HG03175 (cell line): ENCODE results near the gene WSCD2.

Source experiments
- ATAC-seq: cut with Tn5 transposase; IDR thresholded peaks from one replicate; pipeline ENCODE4 v1.9.1; 2021; ENCODE audit warnings: mild to moderate bottlenecking, moderate library complexity; ENCODE audit not compliant: unreplicated experiment

WSCD2 gene

GRCh38 chr12:108126990-108127501, 2.0 kb upstream of the WSCD2 start:
- no peak for ATAC-seq

GRCh38 chr12:108127654-108128053, 1.4 kb upstream of the WSCD2 start:
- no peak for ATAC-seq

DNA sequence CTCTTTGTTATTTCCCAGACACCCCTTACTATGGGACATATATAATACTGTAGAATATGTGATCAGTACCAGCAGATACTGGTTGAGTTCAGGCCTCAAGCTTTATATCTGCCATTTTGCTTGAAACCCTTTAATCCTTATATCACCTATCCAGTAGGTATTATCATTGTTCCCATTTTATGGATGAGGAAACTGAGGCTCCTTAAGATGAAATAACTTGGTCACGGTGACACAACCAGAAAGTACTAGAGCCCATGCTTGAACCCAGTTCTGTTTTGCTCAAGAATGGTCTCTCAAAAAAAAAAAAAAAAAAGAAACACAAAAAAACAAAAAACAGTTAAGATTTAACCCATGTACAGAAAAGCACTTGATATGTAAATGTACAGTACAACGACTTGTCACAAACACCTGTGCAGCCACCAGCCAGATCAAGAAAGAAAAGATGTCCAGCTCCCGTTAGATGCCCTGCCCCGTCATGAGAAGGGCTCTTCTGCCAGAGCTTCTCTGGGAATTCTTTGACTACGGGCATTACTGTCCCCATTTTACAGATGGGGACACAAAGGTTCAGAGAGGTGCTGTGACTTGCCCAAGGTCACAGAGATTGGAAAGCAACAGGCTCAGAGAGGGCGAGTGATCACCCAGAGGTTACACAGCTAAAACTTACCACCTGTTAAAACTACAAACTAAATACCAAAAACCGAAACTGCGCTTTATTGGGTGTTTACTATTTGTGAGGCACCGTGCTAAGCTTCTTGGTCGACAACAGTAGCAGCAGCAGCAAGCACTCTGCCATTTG, 669 bp upstream of the WSCD2 start:
- no peak for ATAC-seq

DNA sequence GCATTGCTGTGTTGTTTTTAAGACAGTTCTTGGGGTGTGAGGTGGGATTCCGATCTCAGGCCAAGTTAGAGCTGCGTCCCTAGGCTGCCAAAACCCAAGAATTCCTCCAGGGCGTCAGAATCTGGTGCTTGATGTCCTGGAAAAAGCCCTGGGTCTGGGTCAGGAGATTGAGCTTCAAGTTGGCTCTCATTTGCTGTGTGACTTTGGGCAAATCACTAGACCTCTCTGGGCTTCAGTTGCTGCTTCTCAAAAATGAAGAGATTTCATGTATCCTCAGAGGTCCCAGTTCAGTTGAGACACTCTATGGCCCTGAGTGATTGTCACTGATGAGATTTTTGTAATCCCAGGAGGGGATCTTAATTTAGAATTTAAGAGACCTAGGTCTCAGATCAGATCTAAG, 1.9 kb downstream of the WSCD2 start:
- no peak for ATAC-seq

DNA sequence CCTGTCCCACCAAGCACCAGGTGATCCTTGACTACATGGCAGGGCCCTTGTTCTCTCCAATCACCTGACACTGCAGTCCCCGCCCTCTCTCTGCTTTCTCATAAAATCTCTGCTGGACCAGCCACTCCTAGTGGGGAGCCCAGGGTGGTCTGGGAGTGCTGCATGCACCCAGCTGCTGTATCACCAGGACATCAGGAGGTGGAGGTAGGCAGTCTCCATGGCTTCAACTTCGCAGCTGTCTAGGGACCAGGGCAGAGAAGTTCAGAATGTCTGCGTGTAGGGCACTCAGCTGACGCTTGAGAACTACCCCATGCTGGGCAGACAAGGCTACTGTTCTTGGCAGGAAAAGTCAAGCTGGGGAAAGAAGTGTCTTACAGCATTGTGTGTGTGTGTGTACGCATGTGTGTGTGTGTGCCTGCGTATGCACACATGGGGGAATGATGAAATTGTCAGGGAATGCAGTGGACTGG, 2.6 kb downstream of the WSCD2 start:
- ATAC-seq: no peak

- no peak for ATAC-seq
Observed at GRCh38 chr12:108133482-108133881, 4.4 kb downstream of the WSCD2 start.

- no peak for ATAC-seq
Observed at GRCh38 chr12:108134744-108135143, 5.7 kb downstream of the WSCD2 start.

DNA sequence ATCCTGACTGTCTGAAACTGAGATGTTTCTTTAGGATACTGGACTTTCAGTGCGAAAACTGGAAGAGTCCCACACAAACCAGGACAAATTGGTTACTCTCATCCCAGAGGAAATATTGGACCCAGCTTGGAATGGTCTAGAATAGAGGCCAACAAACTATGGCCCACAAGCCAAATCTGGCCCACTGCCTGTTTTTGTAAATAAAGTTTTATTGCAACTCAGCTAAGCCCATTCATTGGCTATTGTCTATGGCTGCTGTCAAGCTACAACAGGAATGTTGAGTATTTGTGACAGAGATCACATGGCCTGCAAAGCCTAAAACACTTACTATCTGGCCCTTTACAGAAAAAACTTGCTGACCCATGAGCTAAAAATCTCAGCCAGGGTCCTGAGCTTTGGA, 6.5 kb downstream of the WSCD2 start:
- no peak for ATAC-seq

GRCh38 chr12:108136697-108137096, 7.6 kb downstream of the WSCD2 start:
- ATAC-seq: no peak

GRCh38 chr12:108139454-108139853, 10.4 kb downstream of the WSCD2 start:
- ATAC-seq: no peak

DNA sequence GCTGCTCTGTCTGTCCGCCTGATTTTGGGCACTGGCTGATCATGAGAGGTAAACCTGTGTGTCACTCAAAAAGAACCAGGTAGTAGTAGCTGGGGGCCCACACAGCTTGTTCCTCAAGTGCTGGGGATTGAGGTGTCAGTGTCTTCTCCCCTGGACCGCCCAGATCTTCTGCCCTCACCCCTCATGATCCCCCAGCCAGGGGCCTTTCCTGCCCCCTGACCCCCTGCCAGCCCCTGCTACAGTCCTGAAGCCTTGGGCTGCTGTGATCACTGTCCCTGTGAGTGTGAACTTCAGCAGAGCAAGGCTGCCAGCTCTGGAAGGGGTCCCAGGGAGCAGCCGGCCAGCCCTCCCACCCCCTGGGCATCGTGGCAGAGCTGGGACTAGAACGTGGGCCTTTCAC, 11.4 kb downstream of the WSCD2 start:
- no peak for ATAC-seq

DNA sequence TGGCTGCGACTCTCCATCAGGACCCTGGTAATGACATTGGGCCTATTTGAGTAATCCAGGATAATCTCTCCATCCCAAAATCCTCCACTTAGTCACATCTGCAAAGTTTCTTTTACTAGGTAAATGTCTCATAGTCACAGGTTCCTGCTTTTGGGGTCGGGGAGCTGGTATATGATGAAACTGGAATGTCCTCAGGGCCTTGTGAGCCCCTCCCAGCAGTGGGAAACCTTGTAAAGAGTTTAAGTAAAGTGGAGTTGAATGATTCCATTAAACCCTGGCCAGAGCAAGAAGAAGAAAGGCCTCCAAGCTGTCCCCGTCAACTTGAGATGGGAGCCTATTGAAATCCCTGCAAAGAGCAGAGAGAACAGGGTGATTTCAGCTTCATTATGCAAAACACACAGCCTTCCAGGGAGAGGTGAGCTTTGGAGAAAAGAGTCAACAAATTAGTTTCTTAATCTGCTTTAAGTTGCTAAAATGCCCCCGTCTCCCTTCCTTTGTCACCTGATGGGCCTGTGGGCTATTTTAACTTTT, 12.6 kb downstream of the WSCD2 start:
- ATAC-seq: no peak

- ATAC-seq: no peak
Observed at GRCh38 chr12:108143144-108143543, 14.1 kb downstream of the WSCD2 start.

DNA sequence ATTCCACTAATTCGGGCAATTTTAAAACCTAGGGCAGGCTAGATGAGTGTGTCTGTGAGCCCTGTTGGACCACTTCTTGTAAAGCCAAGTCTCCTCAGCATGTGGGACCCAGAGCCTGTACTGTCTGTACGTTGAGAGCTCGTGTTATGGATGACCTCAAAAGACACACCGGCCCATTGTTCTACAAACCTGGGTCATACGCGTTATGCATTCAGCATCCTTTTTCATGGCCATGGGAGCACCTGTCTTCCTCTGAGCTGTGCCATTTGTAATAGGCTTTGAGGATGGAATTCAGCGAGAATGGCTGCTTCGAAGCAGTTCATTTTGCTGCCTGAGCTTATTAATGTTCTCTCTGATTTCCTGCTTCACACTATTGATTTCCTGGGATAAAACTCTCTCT, 15.0 kb downstream of the WSCD2 start:
- no peak for ATAC-seq

DNA sequence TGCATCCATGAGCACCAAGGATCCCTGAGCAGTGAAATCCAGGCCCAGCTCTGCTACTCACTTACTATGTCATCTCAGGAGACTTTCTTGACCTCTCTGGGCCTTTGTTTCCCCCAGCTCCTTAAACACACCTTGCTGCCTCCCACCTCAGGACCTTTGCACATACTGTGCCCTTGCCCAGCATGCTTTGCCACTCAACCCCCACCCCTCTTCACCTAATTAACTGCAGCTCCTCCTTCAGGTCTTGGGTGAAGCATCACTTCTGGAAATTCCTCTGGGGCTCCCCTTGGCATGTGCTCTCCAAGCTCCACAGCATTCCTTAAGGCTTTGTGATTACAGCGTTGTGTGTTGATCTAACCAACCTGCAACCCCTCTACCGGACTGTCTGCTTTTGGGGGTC, 15.9 kb downstream of the WSCD2 start:
- ATAC-seq: no peak

DNA sequence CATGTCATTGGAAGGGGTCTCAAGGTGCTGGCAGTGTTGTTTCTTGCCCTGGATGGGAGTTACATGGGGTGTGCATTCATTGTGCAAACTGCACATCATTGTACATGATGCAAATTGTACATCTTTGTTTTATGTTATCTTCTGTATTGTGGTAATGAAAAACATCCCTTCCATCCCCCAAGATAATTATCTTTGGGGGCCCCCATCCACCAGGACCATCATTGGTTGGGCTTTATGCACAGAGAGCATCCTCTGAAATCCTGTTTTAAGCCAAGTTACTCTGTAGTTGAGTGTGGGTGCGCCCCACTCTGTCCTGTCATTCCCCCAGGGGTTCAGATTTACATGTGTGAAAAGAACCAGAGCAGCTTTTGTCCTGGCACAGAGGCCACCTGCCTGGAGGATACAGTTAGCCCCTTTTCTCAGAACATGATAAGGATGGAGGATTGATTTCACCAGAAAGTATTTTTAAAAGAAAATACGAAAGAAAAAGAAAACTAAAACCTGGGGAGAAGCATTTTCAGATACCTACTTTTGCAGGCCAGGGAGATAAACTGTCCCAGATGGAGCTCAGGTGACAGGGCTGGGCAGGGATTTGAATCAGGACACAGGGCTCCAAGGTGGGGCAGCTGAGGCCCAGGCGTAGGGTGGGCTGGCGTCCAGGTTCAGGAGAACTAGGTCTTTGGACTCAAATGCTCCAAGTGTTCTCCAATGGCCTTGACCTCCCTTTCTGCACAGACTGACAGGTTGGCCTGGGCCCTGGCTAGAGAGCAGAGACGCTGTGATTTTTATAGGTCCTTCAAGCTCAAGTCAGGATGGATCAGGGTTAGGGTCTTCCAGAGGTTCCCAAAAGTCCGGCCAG, 17.2 kb downstream of the WSCD2 start:
- ATAC-seq: no peak

DNA sequence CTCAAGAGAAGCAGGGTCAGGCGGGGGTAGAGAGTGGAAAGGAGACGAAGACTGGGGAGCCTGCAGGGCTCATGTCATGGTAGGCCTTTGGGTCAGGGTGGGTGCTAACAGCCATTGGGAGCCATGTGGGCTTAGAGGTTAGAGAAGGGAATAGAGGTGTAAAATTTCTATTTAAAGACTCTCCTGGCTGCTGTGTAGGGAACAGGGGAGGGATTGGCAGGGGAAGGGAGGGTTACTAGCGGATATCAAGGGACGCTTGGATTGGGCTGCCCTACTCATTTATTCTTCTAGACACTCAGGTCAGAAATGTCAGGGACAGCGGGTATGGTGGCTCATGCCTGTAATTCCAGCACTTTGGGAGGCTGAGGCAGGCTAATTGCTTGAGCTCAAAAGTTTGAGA, 18.2 kb downstream of the WSCD2 start:
- ATAC-seq: no peak

DNA sequence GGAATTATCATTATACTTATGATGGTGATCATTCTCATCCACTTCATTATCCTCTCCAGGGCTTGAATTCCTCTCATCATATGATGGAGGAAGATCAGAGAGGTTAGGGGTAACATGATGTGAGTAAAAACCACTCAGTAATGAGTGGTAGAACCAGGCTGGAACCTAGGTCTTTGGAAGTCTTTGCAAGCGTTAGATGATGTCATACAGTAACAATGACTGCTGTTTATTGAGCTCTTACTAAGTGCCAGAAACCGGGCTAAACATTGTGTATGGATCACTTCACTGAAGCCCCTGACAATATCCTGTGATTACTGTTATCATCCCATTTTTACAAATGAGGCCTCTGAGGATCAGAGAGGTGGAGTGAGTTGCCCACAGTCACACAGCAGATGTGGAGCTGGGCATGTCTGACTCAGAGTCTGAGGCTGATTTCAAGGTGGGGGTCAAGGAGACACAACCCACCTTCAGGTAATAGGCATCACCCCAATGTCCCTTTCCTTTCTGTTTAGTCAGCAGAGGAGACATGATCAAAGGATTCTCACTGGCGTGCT, 19.5 kb downstream of the WSCD2 start:
- ATAC-seq: no peak

DNA sequence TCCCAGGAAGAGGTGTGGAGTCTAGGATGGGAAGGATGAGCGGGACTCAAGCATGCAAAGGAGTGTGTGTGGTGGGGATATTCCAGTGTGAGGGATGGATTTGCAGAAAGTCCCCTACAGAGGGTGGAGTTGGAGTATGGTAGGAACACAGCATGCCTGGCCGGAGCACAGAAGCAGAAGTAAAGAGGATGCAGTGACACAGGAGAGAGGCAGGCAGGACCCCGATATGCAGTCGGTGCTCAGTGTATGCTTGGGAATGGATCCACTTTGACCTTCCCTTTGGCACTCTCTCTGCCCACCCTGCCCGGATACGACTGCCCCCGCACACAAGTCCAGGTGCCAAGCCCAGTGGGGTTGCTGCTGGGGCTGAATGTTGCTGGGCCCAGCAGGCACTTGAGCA, 21.3 kb downstream of the WSCD2 start:
- no peak for ATAC-seq

DNA sequence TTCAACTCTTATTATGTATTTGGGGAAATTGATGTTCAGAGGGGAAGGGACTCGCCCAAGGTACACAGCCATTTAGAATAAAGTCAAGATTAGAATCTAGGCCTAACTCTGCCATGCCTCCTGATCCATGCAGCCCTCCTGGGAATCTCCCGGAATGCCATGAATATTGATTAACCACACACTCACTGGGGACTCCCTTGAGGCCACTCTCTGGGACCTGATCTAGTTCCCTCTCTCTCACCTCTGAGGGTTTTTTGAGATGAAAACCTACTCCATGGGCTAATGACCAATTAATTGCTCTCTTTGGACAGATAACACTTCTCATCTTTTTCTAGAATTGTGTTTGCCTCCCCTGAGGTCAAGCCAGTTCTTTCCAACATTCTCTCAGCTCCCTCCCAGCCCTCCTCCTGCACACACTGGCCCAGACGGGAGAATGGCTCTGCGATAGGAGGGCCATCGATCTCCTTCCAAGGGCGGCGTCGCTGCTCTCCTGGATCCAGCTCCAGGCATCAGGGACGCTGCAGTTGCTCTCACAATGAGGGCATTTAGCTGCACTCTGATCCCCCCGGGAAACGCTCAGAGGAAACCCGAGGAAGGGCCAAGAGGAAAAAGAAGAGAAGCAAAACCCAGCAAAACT, 22.6 kb downstream of the WSCD2 start:
- no peak for ATAC-seq

DNA sequence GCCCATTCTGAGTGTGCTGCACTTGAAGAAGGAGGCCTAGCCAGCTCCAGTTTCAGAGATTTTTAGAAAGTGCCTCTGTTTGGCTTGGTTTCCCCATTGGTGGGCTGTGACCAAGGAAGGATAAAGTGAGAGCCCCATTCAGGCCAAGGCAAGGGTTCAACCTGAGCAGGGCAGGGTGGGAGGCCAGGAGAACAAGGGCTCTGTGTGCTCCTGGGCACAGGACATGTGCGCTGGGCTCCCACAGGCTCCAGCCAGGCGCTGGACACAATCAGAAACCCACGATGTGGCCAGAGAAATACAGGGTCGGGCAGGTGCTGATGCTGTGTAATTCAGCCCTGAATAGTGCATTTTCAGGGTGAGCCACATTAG, 23.1 kb downstream of the WSCD2 start:
- no peak for ATAC-seq
